Tibial nerve (tissue), 3 donors: ENCODE measurements around the gene SPHK1.

Experiments used
- POLR2A ChIP-seq, 2 donors: fragments of 450-650 bp; IDR thresholded peaks; one replicate each; pipeline ENCODE4 v1.6.1; 2017; ENCODE audit warnings: antibody characterized with exemption in 2 of 2, mild to moderate bottlenecking in 2 of 2, moderate library complexity in 2 of 2
- TF ChIP-seq, protein P1 (sequence below), 5 experiments: fragments of 200-600 bp in 3 of 5; fragments of 450-650 bp in 2 of 5; sonication (generic) in 3 of 5; IDR thresholded peaks; one replicate each; pipeline ENCODE4 v1.5.1; 2016 to 2019; ENCODE audit warnings: antibody characterized with exemption in 5 of 5, mild to moderate bottlenecking in 3 of 5, moderate library complexity in 2 of 5

DNA sequence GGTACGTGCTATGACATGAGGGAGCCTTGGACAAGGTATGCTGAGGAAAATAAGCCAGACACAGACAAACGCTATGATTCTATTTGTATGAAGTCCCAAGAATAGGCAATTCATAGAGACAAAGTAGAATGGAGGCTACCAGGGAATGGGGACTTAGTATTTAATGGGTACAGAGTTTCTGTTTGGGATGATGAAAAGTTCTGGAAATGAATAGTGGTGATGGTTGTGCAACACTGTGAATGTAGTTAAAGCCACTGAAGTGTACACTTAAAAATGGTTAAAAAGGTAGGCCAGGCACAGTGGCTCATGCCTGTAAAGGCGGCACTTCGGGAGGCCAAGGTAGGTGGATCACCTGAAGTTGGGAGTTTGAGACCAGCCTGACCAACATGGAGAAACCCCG, 33.9 kb upstream of the SPHK1 start:
- TF ChIP-seq POLR2A (IDR thresholded peaks at IDR 0.05): no peak
- TF ChIP-seq, protein P1, sequence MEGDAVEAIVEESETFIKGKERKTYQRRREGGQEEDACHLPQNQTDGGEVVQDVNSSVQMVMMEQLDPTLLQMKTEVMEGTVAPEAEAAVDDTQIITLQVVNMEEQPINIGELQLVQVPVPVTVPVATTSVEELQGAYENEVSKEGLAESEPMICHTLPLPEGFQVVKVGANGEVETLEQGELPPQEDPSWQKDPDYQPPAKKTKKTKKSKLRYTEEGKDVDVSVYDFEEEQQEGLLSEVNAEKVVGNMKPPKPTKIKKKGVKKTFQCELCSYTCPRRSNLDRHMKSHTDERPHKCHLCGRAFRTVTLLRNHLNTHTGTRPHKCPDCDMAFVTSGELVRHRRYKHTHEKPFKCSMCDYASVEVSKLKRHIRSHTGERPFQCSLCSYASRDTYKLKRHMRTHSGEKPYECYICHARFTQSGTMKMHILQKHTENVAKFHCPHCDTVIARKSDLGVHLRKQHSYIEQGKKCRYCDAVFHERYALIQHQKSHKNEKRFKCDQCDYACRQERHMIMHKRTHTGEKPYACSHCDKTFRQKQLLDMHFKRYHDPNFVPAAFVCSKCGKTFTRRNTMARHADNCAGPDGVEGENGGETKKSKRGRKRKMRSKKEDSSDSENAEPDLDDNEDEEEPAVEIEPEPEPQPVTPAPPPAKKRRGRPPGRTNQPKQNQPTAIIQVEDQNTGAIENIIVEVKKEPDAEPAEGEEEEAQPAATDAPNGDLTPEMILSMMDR (IDR thresholded peaks at IDR 0.05): no peak
